ENCODE data around the gene IL9.

- TF ChIP-seq CTCF (IDR thresholded peaks at IDR 0.05) (no peak), POLR2A (IDR thresholded peaks at IDR 0.05) (no peak)
Measured at GRCh38 chr5:135890296-135890695, 5.3 kb downstream of the IL9 start.
